Effector memory CD4-positive, alpha-beta T cell (primary cell): ENCODE results near the gene XBP1.
"Not testable (repeated sequence)": the region's sequence is repeated elsewhere in the genome, so short reads cannot be mapped to it uniquely, and the experiment has no call there.

Experiments used
- DNase-seq, 3 donors: peaks; one replicate each; pipeline ENCODE4 v3.0.0-alpha.2; 2020
- H3K27ac ChIP-seq: 2 replicates; pipeline ENCODE4 v1.7.0; 2013; ENCODE audit warnings: mild to moderate bottlenecking, low read length, moderate library complexity; ENCODE audit not compliant: insufficient read depth, poor library complexity, severe bottlenecking
- H3K27me3 ChIP-seq: replicated peaks from 2 replicates; pipeline ENCODE4 v1.7.0; 2013; ENCODE audit warnings: mild to moderate bottlenecking, low read length; ENCODE audit not compliant: insufficient read depth, control insufficient read depth, poor library complexity, severe bottlenecking
- H3K36me3 ChIP-seq: 2 replicates; pipeline ENCODE4 v1.7.0; 2013; ENCODE audit warnings: mild to moderate bottlenecking, low read length, moderate library complexity; ENCODE audit not compliant: control insufficient read depth, insufficient read depth
- H3K4me1 ChIP-seq: 2 replicates; pipeline ENCODE4 v1.7.0; 2013; ENCODE audit warnings: low read length, mild to moderate bottlenecking; ENCODE audit not compliant: control insufficient read depth, insufficient read depth, poor library complexity, severe bottlenecking
- H3K4me3 ChIP-seq: 2 replicates; pipeline ENCODE4 v1.7.0; 2013; ENCODE audit warnings: low read length, low read depth, mild to moderate bottlenecking; ENCODE audit not compliant: insufficient read depth, poor library complexity, severe bottlenecking
- H3K9me3 ChIP-seq: 2 replicates; pipeline ENCODE4 v1.7.0; 2013; ENCODE audit warnings: mild to moderate bottlenecking, low read length, moderate library complexity; ENCODE audit not compliant: control insufficient read depth

XBP1 gene

GRCh38 chr22:28772633-28773460 is 27.5 kb downstream of the XBP1 start, which contains the start of gene CCDC117:
Gene CCDC117 (plus strand): TSS chr22:28772695. CDS start chr22:28772850, 155 bp downstream.
- H3K27me3 ChIP-seq: no peaks in the 10 kb centered on the region
- no peaks in the 10 kb centered on the region for H3K36me3 ChIP-seq
- peaks cover 3% of the 10 kb centered on the region for H3K4me1 ChIP-seq
- H3K9me3 ChIP-seq: no peaks in the 10 kb centered on the region
- peak within 1 kb of the TSS; percentile 88 for H3K27ac ChIP-seq
- H3K4me3 ChIP-seq: peak within 1 kb of the TSS; percentile 78
- DNase-seq: peak; percentile 81 to 91 (median 86)

GRCh38 chr22:28771195-28771791 is 29.1 kb downstream of the XBP1 start:
- Histone ChIP-seq H3K4me1 (peaks cover 3% of the 10 kb centered on the region), H3K36me3 (no peaks in the 10 kb centered on the region), H3K27ac (no peak overlapping the region), H3K9me3 (no peaks in the 10 kb centered on the region), H3K27me3 (no peaks in the 10 kb centered on the region), H3K4me3 (no peak overlapping the region)
- no peak for DNase-seq

- no peak overlapping the region for H3K4me3 ChIP-seq
- H3K36me3 ChIP-seq: no peaks in the 10 kb centered on the region
- DNase-seq: no peak
- H3K4me1 ChIP-seq: peaks cover 3% of the 10 kb centered on the region
- no peaks in the 10 kb centered on the region for H3K9me3 ChIP-seq
- H3K27me3 ChIP-seq: no peaks in the 10 kb centered on the region
- no peak overlapping the region for H3K27ac ChIP-seq
Observed at GRCh38 chr22:28769394-28770085, 30.8 kb downstream of the XBP1 start.

DNA sequence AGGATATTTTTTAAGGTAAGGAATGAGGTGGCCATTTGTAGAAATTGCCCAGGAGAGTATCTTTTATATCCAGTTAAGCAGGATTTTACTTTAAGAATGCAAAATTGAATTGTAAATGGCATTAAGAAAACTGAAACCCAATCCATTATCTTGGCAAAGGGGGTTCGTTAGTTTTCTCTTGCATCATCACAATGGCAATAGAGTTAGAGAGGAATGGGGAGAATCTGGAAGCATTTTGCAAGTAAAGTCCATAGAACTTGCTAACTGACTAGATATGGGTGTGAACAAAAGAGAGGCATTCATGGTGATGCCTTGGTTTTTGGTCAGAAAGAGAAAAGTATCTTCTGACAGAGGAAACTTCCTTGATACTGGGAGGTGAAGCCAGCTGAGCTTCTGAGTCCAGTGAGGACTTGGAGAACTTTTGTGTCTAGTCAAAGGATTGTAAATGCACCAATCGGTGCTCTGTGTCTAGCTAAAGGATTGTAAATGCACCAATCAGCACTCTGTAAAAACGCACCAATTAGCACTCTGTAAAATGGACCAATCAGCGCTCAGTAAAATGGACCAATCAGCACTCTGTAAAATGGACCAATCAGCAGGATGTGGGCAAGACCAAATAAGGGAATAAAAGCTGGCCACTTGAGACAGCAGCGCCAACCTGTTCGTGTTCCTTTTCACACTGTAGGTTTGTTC is 31.5 kb downstream of the XBP1 start:
- H3K4me3 ChIP-seq: no peak overlapping the region
- H3K9me3 ChIP-seq: no peaks in the 10 kb centered on the region
- H3K27ac ChIP-seq: no peak overlapping the region
- H3K27me3 ChIP-seq: no peaks in the 10 kb centered on the region
- DNase-seq: no peak
- no peaks in the 10 kb centered on the region for H3K36me3 ChIP-seq
- peaks cover 3% of the 10 kb centered on the region for H3K4me1 ChIP-seq

DNA sequence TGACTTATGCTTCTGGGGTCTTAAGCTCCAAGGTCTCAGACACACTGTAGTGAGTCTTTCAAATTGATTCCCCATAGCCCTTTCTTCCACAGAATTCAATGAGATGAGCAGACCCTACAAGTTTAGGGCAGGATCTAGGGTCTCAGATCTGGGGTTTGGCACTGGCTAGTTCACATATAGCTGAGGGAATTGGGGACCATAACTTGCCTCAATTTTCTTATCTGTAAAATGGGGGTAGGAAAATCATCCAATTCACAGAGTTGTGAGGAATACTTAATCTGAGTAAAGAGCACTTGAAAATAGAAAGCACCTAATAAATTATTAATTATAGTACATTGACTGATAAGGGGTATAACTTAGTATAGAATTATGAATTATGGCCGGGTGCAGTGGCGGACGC is 33.7 kb downstream of the XBP1 start:
- no peak overlapping the region for H3K4me3 ChIP-seq
- no peak for DNase-seq
- no peak overlapping the region for H3K27ac ChIP-seq
- H3K27me3 ChIP-seq: no peaks in the 10 kb centered on the region
- H3K36me3 ChIP-seq: no peaks in the 10 kb centered on the region
- H3K9me3 ChIP-seq: no peaks in the 10 kb centered on the region
- no peaks in the 10 kb centered on the region for H3K4me1 ChIP-seq

GRCh38 chr22:28762000-28762399 is 38.4 kb downstream of the XBP1 start:
- DNase-seq, H3K27ac ChIP-seq, H3K4me3 ChIP-seq, H3K36me3 ChIP-seq, H3K27me3 ChIP-seq, H3K4me1 ChIP-seq, H3K9me3 ChIP-seq: not testable (repeated sequence)

DNA sequence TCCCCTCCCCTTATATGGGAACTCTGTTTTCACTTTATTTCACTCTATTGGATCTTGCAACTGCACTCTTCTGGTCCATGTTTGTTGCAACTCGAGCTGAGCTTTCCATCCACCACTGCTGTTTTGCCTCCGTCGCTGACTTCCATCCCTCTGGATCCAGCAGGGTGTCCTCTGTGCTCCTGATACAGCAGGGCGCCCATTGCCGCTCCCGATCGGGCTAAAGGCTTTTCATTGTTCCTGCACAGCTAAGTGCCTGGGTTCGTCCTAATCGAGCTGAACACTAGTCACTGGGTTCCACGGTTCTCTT is 39.0 kb downstream of the XBP1 start:
- Histone ChIP-seq H3K36me3 (no peaks in the 10 kb centered on the region), H3K9me3 (no peaks in the 10 kb centered on the region), H3K27ac (no peak overlapping the region), H3K27me3 (no peaks in the 10 kb centered on the region), H3K4me3 (no peak overlapping the region), H3K4me1 (no peaks in the 10 kb centered on the region)
- DNase-seq: no peak

DNA sequence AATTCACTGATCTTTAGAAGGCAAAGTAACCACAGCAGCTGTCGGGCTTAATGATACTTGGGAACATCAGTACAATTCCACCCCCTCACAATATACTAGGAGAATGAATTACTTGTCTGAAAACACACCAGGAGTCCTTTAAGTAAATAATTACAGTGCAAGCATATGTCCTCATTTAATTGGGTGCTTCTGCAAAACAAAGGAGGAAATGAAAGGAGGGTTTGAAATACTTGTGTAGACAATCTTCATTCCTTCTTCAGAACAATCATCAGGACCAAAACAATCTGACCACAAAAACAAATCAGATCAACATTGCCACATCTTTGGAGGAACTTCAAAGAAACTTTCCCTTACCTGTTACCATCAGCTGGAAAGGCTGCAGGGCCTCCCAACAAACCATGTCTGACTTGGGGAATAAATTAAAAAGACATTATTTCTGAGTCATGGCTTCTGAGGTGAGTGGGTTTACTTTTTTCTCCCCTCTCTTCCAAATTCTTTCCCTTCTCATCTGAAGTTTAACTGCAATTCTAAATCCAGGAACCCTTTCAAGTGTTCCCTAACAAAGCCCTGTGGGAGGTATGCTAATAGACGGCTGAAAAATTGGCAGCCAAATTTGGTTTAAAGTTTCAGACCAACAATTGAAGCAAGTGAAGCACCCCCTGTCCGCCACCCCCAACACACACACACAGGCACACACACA is 40.4 kb downstream of the XBP1 start:
- H3K27ac ChIP-seq: no peak overlapping the region
- H3K9me3 ChIP-seq: no peaks in the 10 kb centered on the region
- no peaks in the 10 kb centered on the region for H3K4me1 ChIP-seq
- DNase-seq: no peak
- no peaks in the 10 kb centered on the region for H3K36me3 ChIP-seq
- no peaks in the 10 kb centered on the region for H3K27me3 ChIP-seq
- H3K4me3 ChIP-seq: no peak overlapping the region

DNA sequence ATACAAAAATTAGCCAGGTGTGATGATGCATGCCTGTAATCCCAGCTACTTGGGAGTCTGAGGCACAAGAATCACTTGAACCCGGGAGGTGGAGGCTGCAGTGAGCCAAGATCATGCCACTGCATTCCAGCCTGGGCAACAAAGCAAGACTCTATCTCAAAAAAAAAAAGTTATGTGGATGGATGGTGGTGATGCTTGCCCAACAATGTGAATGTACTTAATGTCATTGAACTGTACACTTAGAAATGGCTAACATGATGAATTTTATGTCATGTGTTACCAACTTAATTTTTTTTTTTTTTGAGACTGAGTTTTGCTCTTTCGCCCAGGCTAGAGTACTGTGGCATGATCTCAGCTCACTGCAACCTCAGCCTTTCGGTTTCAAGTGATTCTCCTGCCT is 45.9 kb downstream of the XBP1 start:
- DNase-seq, H3K27ac ChIP-seq: not testable (repeated sequence)

More for the DNA sequence above, 45.9 kb downstream of the XBP1 start:
- not testable (repeated sequence) for H3K36me3 ChIP-seq, H3K9me3 ChIP-seq, H3K4me1 ChIP-seq, H3K4me3 ChIP-seq, H3K27me3 ChIP-seq
